ENCODE measurements around the gene LIMS2.

LIMS2 gene

DNA sequence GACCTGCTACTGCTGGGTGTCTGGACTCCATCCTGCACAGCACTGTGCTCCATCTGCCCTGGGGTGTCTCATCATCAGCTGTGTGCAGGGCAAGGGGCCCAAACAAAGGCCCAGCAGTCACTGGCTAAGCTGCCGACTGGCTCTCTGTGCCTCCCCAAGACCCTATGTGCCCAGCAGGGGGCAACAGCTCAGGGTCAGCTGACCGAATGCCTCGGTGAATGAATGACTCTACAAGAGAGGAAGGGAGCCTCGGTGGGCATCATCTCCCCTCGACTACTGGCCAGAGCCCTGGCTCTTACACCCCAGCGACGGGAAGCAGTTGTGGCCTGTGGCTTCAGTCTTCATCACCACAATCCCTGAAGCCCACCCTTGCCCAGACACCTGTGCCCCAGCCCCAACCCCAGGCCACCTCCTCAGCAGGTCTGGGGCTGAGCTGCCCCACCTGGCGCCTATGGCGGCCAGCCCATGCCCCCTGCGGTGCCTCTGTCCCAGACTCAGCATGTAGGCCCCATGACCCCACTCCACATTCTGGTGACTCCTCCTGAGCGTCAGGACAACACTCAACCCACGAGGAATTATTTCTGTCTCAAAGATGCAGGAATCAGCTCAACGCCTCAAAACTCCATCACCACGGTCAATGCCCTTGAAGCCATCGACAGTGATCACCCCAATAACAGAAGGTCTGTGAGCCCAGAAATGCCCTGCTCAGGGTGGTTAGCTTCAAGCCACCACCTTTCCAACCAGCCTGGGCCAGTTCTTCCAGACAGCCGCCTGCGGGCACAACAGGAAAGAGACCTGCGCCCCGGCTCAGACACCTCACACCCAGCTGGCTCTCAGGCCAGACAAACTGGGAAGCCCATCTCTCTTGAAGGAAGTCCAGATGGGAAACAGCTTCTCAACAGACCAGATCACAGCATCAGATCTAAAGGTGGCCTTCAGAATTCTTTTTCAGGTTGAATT lies 31.0 kb downstream of the LIMS2 start:
- H3K4me1 ChIP-seq (ENCODE audit: control insufficient read depth, insufficient read depth, low read length), result no peaks in the 10 kb centered on the region
- ChIA-PET POLR2A (no interaction called here), CTCF (interaction anchor here (0.6 to 3.6 kb wide), 2 partner anchors 49 to 53 kb away, joined by 3 to 18 read pairs; no protein-coding TSS in a partner anchor)
- TF ChIP-seq ZNF747 (tag by site-specific recombination; IDR thresholded peaks at IDR 0.05) (no peak), ZIC2 (tag by site-specific recombination; IDR thresholded peaks at IDR 0.05) (peak; percentile 12; the same call in 1 of the 2 replicates)
- H3K4me3 ChIP-seq (ENCODE audit: low read depth, low read length), result no peak overlapping the region
- H3K36me3 ChIP-seq (ENCODE audit: control insufficient read depth in 2 of 2, insufficient read depth in 1 of 2, low read length in 2 of 2), result no peaks in the 10 kb centered on the region
- H3K27ac ChIP-seq (ENCODE audit: extremely low read depth, low read depth, low read length), result no peak overlapping the region
- H3K9me3 ChIP-seq (ENCODE audit: control insufficient read depth, insufficient read depth, low read depth, low read length), result no peaks in the 10 kb centered on the region

DNA sequence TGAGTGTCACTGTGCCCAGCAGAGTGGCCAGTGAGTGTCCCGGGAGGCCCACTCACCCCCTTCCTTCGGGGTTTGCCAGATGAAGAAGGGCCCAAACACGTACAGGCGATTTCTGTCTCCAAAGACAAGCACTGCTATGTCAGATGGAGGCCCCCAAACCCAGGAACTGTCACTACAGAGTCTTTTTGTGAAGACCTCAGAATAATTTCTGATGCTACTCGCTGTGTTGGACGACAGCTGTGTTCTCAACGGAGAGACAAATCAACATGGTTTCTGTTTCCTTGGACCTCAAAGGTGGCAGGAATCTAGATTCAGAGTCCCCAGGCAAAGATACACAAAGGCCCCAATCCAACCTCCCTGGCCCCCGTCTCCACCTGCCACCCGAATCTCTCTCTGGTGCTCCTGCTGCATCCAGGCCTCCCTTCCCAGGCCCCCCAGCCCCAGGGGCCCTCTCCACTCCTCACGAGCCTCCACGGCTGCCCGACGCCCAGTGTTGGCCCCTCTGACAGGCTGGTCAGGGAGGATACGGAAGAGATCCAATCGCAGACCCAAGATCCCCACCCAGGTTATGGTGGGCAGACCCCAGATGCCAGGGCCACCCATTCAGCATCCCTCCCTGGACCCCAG lies 31.8 kb downstream of the LIMS2 start:
- H3K36me3 ChIP-seq (ENCODE audit: control insufficient read depth in 2 of 2, insufficient read depth in 1 of 2, low read length in 2 of 2), result no peaks in the 10 kb centered on the region
- no peak overlapping the region for H3K4me3 ChIP-seq (ENCODE audit: low read depth, low read length)
- no peaks in the 10 kb centered on the region for H3K4me1 ChIP-seq (ENCODE audit: control insufficient read depth, insufficient read depth, low read length)
- ChIA-PET CTCF (interaction anchor here (0.6 to 3.6 kb wide), 2 partner anchors 49 to 52 kb away, joined by 3 to 18 read pairs; no protein-coding TSS in a partner anchor), POLR2A (no interaction called here)
- no peak for TF ChIP-seq SCRT2 (tag by site-specific recombination; IDR thresholded peaks at IDR 0.05)
- TF ChIP-seq, protein P1, sequence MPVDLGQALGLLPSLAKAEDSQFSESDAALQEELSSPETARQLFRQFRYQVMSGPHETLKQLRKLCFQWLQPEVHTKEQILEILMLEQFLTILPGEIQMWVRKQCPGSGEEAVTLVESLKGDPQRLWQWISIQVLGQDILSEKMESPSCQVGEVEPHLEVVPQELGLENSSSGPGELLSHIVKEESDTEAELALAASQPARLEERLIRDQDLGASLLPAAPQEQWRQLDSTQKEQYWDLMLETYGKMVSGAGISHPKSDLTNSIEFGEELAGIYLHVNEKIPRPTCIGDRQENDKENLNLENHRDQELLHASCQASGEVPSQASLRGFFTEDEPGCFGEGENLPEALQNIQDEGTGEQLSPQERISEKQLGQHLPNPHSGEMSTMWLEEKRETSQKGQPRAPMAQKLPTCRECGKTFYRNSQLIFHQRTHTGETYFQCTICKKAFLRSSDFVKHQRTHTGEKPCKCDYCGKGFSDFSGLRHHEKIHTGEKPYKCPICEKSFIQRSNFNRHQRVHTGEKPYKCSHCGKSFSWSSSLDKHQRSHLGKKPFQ (tag by site-specific recombination; IDR thresholded peaks at IDR 0.05), result no peak
- TF ChIP-seq ZBTB8A (tag by site-specific recombination; IDR thresholded peaks at IDR 0.05), result no peak
- TF ChIP-seq KLF7 (tag by site-specific recombination; IDR thresholded peaks at IDR 0.05; ENCODE audit: borderline replicate concordance), result no peak
- TF ChIP-seq, protein P2, sequence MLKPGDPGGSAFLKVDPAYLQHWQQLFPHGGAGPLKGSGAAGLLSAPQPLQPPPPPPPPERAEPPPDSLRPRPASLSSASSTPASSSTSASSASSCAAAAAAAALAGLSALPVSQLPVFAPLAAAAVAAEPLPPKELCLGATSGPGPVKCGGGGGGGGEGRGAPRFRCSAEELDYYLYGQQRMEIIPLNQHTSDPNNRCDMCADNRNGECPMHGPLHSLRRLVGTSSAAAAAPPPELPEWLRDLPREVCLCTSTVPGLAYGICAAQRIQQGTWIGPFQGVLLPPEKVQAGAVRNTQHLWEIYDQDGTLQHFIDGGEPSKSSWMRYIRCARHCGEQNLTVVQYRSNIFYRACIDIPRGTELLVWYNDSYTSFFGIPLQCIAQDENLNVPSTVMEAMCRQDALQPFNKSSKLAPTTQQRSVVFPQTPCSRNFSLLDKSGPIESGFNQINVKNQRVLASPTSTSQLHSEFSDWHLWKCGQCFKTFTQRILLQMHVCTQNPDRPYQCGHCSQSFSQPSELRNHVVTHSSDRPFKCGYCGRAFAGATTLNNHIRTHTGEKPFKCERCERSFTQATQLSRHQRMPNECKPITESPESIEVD (tag by site-specific recombination; IDR thresholded peaks at IDR 0.05), result no peak
- TF ChIP-seq ZNF155 (tag by site-specific recombination; IDR thresholded peaks at IDR 0.05), result no peak
- no peak for TF ChIP-seq ZNF629 (tag by site-specific recombination; IDR thresholded peaks at IDR 0.05)
- H3K27ac ChIP-seq (ENCODE audit: extremely low read depth, low read depth, low read length), result no peak overlapping the region
- no peaks in the 10 kb centered on the region for H3K9me3 ChIP-seq (ENCODE audit: control insufficient read depth, insufficient read depth, low read depth, low read length)

DNA sequence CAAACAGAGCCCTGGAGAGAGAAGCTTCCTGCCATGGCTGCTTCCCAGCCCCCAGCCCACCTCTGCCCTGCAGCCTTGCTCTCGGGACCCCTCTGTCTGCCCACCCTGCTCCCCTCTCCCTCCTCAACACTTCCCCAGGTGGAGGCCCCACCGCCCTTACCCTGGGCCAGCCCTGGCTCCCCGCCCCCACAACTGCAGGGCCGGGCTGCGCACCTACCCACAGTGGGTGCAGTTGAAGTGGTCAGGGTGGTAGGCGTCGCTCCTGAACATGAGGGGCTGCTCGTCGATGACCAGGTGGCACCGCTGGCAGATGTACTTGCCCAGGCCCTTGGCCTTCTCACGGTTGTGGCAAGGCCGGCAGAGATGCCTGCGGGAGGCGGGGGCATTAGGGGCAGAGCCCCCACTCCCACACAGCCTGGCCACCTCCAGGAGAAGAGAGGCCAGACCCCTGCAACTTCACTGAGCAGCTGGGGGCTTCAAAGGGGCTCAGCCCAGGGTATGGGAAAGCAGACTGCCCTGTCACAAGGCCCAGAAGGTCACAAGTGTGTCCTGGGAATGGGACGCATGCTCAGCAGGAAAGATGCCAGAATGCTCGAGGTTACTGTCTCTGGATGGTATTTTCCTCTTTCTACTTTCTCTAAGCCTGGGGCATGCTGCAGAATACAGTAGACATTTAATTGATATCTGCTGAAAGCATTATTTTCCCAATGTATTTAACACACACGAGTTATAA lies 32.5 kb downstream of the LIMS2 start:
- CTCF ChIA-PET, result interaction anchor here (3.6 kb wide), 1 partner anchor 52 kb away, joined by 18 read pairs; no protein-coding TSS in a partner anchor
- no peak overlapping the region for H3K27ac ChIP-seq (ENCODE audit: extremely low read depth, low read depth, low read length)
- POLR2A ChIA-PET, result no interaction called here
- no peaks in the 10 kb centered on the region for H3K36me3 ChIP-seq (ENCODE audit: control insufficient read depth in 2 of 2, insufficient read depth in 1 of 2, low read length in 2 of 2)
- no peaks in the 10 kb centered on the region for H3K4me1 ChIP-seq (ENCODE audit: control insufficient read depth, insufficient read depth, low read length)
- H3K9me3 ChIP-seq (ENCODE audit: control insufficient read depth, insufficient read depth, low read depth, low read length), result no peaks in the 10 kb centered on the region
- no peak overlapping the region for H3K4me3 ChIP-seq (ENCODE audit: low read depth, low read length)
- no peak for TF ChIP-seq KLF8 (tag by site-specific recombination; IDR thresholded peaks at IDR 0.05)
- no peak for TF ChIP-seq ZNF561 (tag by site-specific recombination; IDR thresholded peaks at IDR 0.05; ENCODE audit: borderline replicate concordance)
- TF ChIP-seq ZNF175 (tag by site-specific recombination; IDR thresholded peaks at IDR 0.05), result no peak
- TF ChIP-seq, protein P3, sequence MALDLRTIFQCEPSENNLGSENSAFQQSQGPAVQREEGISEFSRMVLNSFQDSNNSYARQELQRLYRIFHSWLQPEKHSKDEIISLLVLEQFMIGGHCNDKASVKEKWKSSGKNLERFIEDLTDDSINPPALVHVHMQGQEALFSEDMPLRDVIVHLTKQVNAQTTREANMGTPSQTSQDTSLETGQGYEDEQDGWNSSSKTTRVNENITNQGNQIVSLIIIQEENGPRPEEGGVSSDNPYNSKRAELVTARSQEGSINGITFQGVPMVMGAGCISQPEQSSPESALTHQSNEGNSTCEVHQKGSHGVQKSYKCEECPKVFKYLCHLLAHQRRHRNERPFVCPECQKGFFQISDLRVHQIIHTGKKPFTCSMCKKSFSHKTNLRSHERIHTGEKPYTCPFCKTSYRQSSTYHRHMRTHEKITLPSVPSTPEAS (tag by site-specific recombination; IDR thresholded peaks at IDR 0.05), result no peak
- TF ChIP-seq, protein P2 (tag by site-specific recombination; IDR thresholded peaks at IDR 0.05), result no peak
- no peak for TF ChIP-seq ZNF223 (tag by site-specific recombination; IDR thresholded peaks at IDR 0.05)
- TF ChIP-seq ZNF626 (tag by site-specific recombination; IDR thresholded peaks at IDR 0.05), result no peak
- TF ChIP-seq GLIS1 (tag by site-specific recombination; IDR thresholded peaks at IDR 0.05), result no peak
- TF ChIP-seq KLF10 (tag by site-specific recombination; IDR thresholded peaks at IDR 0.05), result no peak

Data from HEK293 (cell line).